ENCODE results near the gene TXLNB.

DNA sequence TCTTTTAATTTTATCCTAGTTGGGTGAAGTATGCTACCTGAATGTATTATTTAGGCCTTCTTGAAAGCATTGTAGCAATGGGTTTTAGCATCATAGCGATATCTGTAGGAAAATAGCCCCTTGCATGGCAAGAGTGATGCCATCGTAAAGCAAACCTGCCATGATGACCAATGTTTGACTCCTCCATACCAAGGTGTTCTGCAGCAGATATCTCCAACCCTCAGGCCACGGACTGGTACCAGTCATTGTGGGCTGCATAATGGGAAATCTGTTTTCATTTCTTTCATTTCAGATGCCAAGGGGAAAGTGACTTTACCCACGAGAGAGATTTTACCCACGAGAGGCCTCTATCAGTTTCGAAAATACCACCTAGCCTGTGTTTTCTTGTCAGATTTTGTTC is 6.2 kb downstream of the TXLNB start:
- TF ChIP-seq, protein P1, sequence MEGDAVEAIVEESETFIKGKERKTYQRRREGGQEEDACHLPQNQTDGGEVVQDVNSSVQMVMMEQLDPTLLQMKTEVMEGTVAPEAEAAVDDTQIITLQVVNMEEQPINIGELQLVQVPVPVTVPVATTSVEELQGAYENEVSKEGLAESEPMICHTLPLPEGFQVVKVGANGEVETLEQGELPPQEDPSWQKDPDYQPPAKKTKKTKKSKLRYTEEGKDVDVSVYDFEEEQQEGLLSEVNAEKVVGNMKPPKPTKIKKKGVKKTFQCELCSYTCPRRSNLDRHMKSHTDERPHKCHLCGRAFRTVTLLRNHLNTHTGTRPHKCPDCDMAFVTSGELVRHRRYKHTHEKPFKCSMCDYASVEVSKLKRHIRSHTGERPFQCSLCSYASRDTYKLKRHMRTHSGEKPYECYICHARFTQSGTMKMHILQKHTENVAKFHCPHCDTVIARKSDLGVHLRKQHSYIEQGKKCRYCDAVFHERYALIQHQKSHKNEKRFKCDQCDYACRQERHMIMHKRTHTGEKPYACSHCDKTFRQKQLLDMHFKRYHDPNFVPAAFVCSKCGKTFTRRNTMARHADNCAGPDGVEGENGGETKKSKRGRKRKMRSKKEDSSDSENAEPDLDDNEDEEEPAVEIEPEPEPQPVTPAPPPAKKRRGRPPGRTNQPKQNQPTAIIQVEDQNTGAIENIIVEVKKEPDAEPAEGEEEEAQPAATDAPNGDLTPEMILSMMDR (IDR thresholded peaks at IDR 0.05), result no peak
- TF ChIP-seq POLR2AphosphoS5 (IDR thresholded peaks at IDR 0.05), result no peak

All from prostate gland (tissue), 2 donors.